ENCODE measurements around the gene PNRC2. TPM values are rescaled to one million over a fixed set of nuclear protein-coding genes. Genes with fewer than 3 reads are reported as not detected.

PNRC2 gene
- total and polyA plus RNA-seq, 10 of the 15 experiments (the other 5 are each of a cell fraction or from before 2014, with no cell fraction given) = 106 to 205 (median 163) TPM

DNA sequence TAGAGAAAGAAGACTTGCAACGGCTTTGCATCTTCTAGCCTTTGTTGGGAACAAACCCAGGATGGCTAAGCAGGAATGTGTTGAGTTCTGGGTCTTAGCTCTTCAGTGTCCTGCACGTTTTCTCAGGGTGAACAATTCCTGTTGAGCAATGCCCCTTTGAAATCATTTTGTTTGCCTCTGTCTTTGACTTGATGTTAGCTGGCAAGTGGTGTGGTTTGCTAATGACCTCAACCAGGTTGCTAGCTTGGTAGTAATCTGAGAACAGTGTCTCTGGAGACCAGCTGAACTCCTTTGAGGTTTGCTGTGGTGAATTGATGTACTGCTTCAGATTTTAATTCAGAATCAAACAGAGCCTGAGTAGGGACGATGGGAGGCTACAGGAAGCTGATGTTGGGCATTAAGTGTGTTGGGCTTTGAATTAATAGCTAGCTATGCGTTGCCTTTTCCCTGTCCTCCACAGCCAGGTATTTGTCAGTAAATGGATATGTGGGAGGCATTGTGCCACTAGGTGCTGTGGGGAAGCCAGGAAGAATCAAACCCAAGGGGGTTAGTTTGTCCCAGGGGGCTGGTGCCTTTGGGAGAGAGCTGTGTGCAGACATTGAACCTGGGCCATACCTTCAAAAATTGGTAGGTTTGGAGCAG lies 43.8 kb downstream of the PNRC2 start (continued):
- TF ChIP-seq, protein P1, sequence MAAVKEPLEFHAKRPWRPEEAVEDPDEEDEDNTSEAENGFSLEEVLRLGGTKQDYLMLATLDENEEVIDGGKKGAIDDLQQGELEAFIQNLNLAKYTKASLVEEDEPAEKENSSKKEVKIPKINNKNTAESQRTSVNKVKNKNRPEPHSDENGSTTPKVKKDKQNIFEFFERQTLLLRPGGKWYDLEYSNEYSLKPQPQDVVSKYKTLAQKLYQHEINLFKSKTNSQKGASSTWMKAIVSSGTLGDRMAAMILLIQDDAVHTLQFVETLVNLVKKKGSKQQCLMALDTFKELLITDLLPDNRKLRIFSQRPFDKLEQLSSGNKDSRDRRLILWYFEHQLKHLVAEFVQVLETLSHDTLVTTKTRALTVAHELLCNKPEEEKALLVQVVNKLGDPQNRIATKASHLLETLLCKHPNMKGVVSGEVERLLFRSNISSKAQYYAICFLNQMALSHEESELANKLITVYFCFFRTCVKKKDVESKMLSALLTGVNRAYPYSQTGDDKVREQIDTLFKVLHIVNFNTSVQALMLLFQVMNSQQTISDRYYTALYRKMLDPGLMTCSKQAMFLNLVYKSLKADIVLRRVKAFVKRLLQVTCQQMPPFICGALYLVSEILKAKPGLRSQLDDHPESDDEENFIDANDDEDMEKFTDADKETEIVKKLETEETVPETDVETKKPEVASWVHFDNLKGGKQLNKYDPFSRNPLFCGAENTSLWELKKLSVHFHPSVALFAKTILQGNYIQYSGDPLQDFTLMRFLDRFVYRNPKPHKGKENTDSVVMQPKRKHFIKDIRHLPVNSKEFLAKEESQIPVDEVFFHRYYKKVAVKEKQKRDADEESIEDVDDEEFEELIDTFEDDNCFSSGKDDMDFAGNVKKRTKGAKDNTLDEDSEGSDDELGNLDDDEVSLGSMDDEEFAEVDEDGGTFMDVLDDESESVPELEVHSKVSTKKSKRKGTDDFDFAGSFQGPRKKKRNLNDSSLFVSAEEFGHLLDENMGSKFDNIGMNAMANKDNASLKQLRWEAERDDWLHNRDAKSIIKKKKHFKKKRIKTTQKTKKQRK (IDR thresholded peaks at IDR 0.05; ENCODE audit: low read depth, low read length) = no peak
- TF ChIP-seq, protein P2, sequence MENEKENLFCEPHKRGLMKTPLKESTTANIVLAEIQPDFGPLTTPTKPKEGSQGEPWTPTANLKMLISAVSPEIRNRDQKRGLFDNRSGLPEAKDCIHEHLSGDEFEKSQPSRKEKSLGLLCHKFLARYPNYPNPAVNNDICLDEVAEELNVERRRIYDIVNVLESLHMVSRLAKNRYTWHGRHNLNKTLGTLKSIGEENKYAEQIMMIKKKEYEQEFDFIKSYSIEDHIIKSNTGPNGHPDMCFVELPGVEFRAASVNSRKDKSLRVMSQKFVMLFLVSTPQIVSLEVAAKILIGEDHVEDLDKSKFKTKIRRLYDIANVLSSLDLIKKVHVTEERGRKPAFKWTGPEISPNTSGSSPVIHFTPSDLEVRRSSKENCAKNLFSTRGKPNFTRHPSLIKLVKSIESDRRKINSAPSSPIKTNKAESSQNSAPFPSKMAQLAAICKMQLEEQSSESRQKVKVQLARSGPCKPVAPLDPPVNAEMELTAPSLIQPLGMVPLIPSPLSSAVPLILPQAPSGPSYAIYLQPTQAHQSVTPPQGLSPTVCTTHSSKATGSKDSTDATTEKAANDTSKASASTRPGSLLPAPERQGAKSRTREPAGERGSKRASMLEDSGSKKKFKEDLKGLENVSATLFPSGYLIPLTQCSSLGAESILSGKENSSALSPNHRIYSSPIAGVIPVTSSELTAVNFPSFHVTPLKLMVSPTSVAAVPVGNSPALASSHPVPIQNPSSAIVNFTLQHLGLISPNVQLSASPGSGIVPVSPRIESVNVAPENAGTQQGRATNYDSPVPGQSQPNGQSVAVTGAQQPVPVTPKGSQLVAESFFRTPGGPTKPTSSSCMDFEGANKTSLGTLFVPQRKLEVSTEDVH (IDR thresholded peaks at IDR 0.05; ENCODE audit: low read depth, partially characterized antibody) = no peak
- no peak for TF ChIP-seq YY1 (IDR thresholded peaks at IDR 0.05; ENCODE audit: low read depth, low read length)

DNA sequence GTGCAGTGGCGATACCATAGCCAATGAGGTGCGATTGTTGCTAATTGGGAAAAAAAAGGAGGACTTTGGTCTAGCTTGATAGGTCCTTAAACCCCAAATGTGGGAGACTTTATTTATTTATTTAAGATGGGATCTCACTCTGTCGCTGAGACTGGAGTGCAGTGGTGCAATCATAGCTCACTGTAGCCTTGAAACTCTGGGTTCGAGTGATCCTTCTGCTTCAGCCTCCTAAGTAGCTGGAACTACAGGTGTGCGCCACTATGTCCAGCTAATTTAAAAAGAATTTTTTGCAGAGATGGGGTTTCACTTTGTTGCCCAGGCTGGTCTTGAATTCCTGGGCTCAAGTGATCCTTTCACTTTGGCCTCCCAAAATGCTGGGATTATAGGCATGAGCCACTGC lies 44.5 kb downstream of the PNRC2 start:
- FAIRE-seq (no peak), ATAC-seq (no peak), DNase-seq (ENCODE audit: low read depth, low spot score) (no peak)
- WGBS (ENCODE audit: insufficient coverage, insufficient replicate concordance, low lambda C conversion rate, missing lambda C conversion rate) = 70% methylated on average over 5 of the region's 5 CpGs
- no peaks in the 10 kb centered on the region; the same call in 2 of the 3 replicates for H3K9me3 ChIP-seq (replicated peaks; ENCODE audit: control insufficient read depth, insufficient read depth, low read length)
- intact Hi-C loops (cut with micrococcal nuclease; ENCODE audit: unreplicated experiment) = no loop called here
- peaks cover 5% of the 10 kb centered on the region for H3K4me1 ChIP-seq (ENCODE audit: control insufficient read depth, insufficient read depth, low read length)
- TF ChIP-seq MEF2A (IDR thresholded peaks at IDR 0.05; ENCODE audit: insufficient read depth, low read depth, low read length) (no peak), EP300 (IDR thresholded peaks at IDR 0.05; ENCODE audit: borderline replicate concordance in 1 of 2, control insufficient read depth in 1 of 2, low read depth in 2 of 2, low read length in 2 of 2) (no peak), KDM1A (IDR thresholded peaks at IDR 0.05; ENCODE audit: borderline replicate concordance) (no peak), RB1 (IDR thresholded peaks at IDR 0.05; ENCODE audit: borderline replicate concordance) (no peak), RAD21 (IDR thresholded peaks at IDR 0.05; ENCODE audit: insufficient read depth, low read depth, low read length) (no peak)
- TF ChIP-seq, protein P3, sequence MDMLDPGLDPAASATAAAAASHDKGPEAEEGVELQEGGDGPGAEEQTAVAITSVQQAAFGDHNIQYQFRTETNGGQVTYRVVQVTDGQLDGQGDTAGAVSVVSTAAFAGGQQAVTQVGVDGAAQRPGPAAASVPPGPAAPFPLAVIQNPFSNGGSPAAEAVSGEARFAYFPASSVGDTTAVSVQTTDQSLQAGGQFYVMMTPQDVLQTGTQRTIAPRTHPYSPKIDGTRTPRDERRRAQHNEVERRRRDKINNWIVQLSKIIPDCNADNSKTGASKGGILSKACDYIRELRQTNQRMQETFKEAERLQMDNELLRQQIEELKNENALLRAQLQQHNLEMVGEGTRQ (IDR thresholded peaks at IDR 0.05; ENCODE audit: borderline replicate concordance, low read depth, low read length) = no peak
- TF ChIP-seq, protein P4, sequence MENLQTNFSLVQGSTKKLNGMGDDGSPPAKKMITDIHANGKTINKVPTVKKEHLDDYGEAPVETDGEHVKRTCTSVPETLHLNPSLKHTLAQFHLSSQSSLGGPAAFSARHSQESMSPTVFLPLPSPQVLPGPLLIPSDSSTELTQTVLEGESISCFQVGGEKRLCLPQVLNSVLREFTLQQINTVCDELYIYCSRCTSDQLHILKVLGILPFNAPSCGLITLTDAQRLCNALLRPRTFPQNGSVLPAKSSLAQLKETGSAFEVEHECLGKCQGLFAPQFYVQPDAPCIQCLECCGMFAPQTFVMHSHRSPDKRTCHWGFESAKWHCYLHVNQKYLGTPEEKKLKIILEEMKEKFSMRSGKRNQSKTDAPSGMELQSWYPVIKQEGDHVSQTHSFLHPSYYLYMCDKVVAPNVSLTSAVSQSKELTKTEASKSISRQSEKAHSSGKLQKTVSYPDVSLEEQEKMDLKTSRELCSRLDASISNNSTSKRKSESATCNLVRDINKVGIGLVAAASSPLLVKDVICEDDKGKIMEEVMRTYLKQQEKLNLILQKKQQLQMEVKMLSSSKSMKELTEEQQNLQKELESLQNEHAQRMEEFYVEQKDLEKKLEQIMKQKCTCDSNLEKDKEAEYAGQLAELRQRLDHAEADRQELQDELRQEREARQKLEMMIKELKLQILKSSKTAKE (IDR thresholded peaks at IDR 0.05; ENCODE audit: low read depth, poor library complexity, severe bottlenecking) = no peak
- H3K4me3 ChIP-seq = no peak overlapping the region
- in situ Hi-C loops (cut with MboI) = no loop called here
- BruUV-seq (replicated peaks) = no TSS peak
- ChIA-PET POLR2A (interaction anchor here (0.6 to 2.3 kb wide), 16 partner anchors 9 to 1133 kb away, joined by 3 to 12 read pairs (median 4); partner anchors contain the start of genes PNRC2 and SRSF10), CTCF (interaction anchor here (0.8 to 7.2 kb wide), 17 partner anchors 9 to 389 kb away, joined by 3 to 51 read pairs (median 4); partner anchors contain the start of genes PNRC2 and SRSF10), RAD21 (ENCODE audit: unreplicated experiment) (interaction anchor here (0.6 to 2.6 kb wide), 19 partner anchors 9 to 389 kb away, joined by 3 to 28 read pairs (median 5); partner anchors contain the start of genes CNR2, PNRC2 and SRSF10), SMC1A (ENCODE audit: uncharacterized antibody, unreplicated experiment) (interaction anchor here (0.7 to 4.6 kb wide), 21 partner anchors 9 to 193 kb away, joined by 3 to 63 read pairs (median 7); partner anchors contain the start of genes PNRC2 and SRSF10)
- no peaks in the 10 kb centered on the region for H4K20me1 ChIP-seq (ENCODE audit: control insufficient read depth, insufficient read depth)
- no peak overlapping the region for H3K9ac ChIP-seq (ENCODE audit: control insufficient read depth, insufficient read depth, low read length)
- no peaks in the 10 kb centered on the region for H3K79me2 ChIP-seq (ENCODE audit: control insufficient read depth, insufficient read depth, low read length)
- no peak overlapping the region for H2AFZ ChIP-seq (ENCODE audit: control insufficient read depth, low read depth, low read length)
- H3K27ac ChIP-seq (ENCODE audit: control insufficient read depth, insufficient read depth) = no peak overlapping the region
- no peaks in the 10 kb centered on the region for H3K27me3 ChIP-seq (replicated peaks in 1 of 2; ENCODE audit: control insufficient read depth in 2 of 2, insufficient read depth in 2 of 2, low read length in 1 of 2)
- H3K4me2 ChIP-seq (ENCODE audit: control insufficient read depth, insufficient read depth) = no peak overlapping the region
- H3K36me3 ChIP-seq (ENCODE audit: control insufficient read depth in 2 of 2, insufficient read depth in 2 of 2, low read length in 1 of 2) = no peaks in the 10 kb centered on the region
